Astrocyte (in vitro differentiated cells and primary cell): ENCODE results near the gene GRPEL2. TPM values are rescaled to one million over a fixed set of nuclear protein-coding genes. Genes with fewer than 3 reads are reported as not detected.

Experiments used
- DNase-seq: peaks from one replicate; pipeline ENCODE4 v3.0.0-alpha.2; 2010; ENCODE audit warnings: low read depth
- FAIRE-seq: peaks from 2 replicates; lab custom pipeline; 2011; peaks lifted over from hg19 to GRCh38; lab: Jason Lieb, UNC
- H2AFZ ChIP-seq: 2 replicates; pipeline ENCODE4 v1.6.0; 2012; ENCODE audit warnings: low read depth, low read length, inconsistent platforms
- H3K27ac ChIP-seq: 2 replicates; pipeline ENCODE4 v1.5.1; 2011; ENCODE audit warnings: low read depth, low read length, inconsistent platforms
- H3K27me3 ChIP-seq: 2 replicates; pipeline ENCODE4 v1.6.0; 2011; ENCODE audit warnings: low read length, inconsistent platforms; ENCODE audit not compliant: insufficient read depth
- H3K36me3 ChIP-seq: 2 replicates; pipeline ENCODE4 v1.5.1; 2011; ENCODE audit warnings: low read length, inconsistent platforms; ENCODE audit not compliant: insufficient read depth
- H3K4me1 ChIP-seq: 2 replicates; pipeline ENCODE4 v1.5.1; 2011; ENCODE audit warnings: low read length, inconsistent platforms; ENCODE audit not compliant: insufficient read depth
- H3K4me2 ChIP-seq: 2 replicates; pipeline ENCODE4 v1.6.0; 2012; ENCODE audit warnings: low read length, inconsistent platforms
- H3K4me3 ChIP-seq: 2 replicates; pipeline ENCODE4 v1.5.1; 2011; ENCODE audit warnings: low read depth, mild to moderate bottlenecking, low read length, inconsistent platforms; ENCODE audit not compliant: insufficient read depth
- H3K79me2 ChIP-seq: 2 replicates; pipeline ENCODE4 v1.6.0; 2012; ENCODE audit warnings: mild to moderate bottlenecking, low read length, inconsistent platforms; ENCODE audit not compliant: insufficient read depth
- H3K9ac ChIP-seq: 2 replicates; pipeline ENCODE4 v1.6.0; 2012; ENCODE audit warnings: mild to moderate bottlenecking, low read length, inconsistent platforms
- H3K9me3 ChIP-seq: 2 replicates; pipeline ENCODE4 v1.5.1; 2012; ENCODE audit warnings: low read depth, mild to moderate bottlenecking, low read length, inconsistent platforms; ENCODE audit not compliant: insufficient read depth
- H4K20me1 ChIP-seq: 2 replicates; pipeline ENCODE4 v1.6.0; 2012; ENCODE audit warnings: low read length, inconsistent platforms; ENCODE audit not compliant: insufficient read depth
- H3K27ac Mint-ChIP-seq: one replicate; pipeline ENCODE4 v1.8.0; 2021; ENCODE audit warnings: mild to moderate bottlenecking, mixed read lengths; ENCODE audit not compliant: unreplicated experiment
- H3K27me3 Mint-ChIP-seq: one replicate; pipeline ENCODE4 v1.8.0; 2021; ENCODE audit warnings: low read depth, mixed read lengths; ENCODE audit not compliant: unreplicated experiment
- H3K36me3 Mint-ChIP-seq: one replicate; pipeline ENCODE4 v1.8.0; 2021; ENCODE audit warnings: low read depth, mixed read lengths; ENCODE audit not compliant: unreplicated experiment
- H3K4me1 Mint-ChIP-seq: one replicate; pipeline ENCODE4 v1.8.0; 2021; ENCODE audit warnings: low read depth, mixed read lengths; ENCODE audit not compliant: unreplicated experiment
- H3K4me3 Mint-ChIP-seq: one replicate; pipeline ENCODE4 v1.8.0; 2021; ENCODE audit warnings: mild to moderate bottlenecking, moderate library complexity, mixed read lengths; ENCODE audit not compliant: unreplicated experiment
- H3K9me3 Mint-ChIP-seq: one replicate; pipeline ENCODE4 v1.8.0; 2021; ENCODE audit warnings: mild to moderate bottlenecking, mixed read lengths; ENCODE audit not compliant: unreplicated experiment
- EZH2 ChIP-seq: IDR thresholded peaks from 2 replicates; pipeline ENCODE4 v1.6.1; 2012; ENCODE audit warnings: mild to moderate bottlenecking, low read length, inconsistent platforms; ENCODE audit not compliant: insufficient read depth
- total RNA-seq: library from RNA; stranded (reverse); gene quantifications from 2 replicates; pipeline ENCODE4 v1.2.1, GENCODE V29; 2021
- TF ChIP-seq, protein P1 (sequence below): IDR thresholded peaks from 2 replicates; pipeline ENCODE4 v1.5.1; 2011; ENCODE audit warnings: low read depth, mild to moderate bottlenecking, inconsistent platforms, low read length, moderate library complexity; ENCODE audit not compliant: insufficient read depth

The GRPEL2 gene
- total RNA-seq, 1 donor from 2014 or later = 26.0 TPM

DNA sequence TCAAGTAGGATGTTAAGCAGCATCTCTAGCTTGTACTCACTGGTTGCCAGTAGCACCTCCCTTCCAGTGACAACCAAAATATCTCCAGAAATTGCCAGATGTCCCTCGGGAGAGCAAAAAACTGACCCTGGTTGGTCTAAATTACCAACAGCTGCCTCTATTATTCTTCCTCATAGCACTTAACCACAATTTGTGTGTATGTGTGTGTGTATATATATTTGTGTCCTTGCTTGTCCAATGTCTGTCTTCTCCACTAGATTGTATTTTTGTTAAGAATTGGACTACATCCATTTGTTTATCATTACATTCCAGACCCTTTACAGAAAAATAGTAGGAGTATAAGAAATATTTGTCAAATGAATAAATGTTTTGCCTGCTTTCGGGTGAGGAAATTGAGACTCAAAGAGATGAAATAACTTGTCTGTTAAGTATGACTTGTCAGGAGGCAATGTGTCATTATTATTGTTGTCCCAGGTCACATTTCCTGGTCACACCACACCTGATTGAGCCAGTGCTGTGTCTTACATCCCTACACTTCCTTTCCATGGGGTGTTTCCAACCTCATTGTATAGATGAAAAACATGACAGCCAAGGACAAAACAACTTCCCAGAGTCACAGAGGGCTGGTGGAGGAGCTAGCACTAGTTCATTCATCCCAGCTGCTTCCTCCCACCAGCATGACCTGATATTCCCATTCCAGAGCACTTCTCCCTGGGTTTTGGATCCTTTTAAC lies 11.4 kb upstream of the GRPEL2 start:
- H3K4me3 ChIP-seq = no peak overlapping the region
- no peaks in the 10 kb centered on the region for H3K9me3 ChIP-seq
- Mint-ChIP-seq H3K36me3 (no peaks in the 10 kb centered on the region), H3K27ac (no peak overlapping the region), H3K4me1 (peaks cover 3% of the 10 kb centered on the region), H3K9me3 (no peaks in the 10 kb centered on the region), H3K4me3 (no peak overlapping the region), H3K27me3 (no peaks in the 10 kb centered on the region)
- H3K4me2 ChIP-seq = peak overlapping the region; percentile 24
- H3K79me2 ChIP-seq = no peaks in the 10 kb centered on the region
- no peaks in the 10 kb centered on the region for H3K36me3 ChIP-seq
- DNase-seq = no peak
- H3K4me1 ChIP-seq = peaks cover 5% of the 10 kb centered on the region
- TF ChIP-seq EZH2 = no peak
- TF ChIP-seq, protein P1, sequence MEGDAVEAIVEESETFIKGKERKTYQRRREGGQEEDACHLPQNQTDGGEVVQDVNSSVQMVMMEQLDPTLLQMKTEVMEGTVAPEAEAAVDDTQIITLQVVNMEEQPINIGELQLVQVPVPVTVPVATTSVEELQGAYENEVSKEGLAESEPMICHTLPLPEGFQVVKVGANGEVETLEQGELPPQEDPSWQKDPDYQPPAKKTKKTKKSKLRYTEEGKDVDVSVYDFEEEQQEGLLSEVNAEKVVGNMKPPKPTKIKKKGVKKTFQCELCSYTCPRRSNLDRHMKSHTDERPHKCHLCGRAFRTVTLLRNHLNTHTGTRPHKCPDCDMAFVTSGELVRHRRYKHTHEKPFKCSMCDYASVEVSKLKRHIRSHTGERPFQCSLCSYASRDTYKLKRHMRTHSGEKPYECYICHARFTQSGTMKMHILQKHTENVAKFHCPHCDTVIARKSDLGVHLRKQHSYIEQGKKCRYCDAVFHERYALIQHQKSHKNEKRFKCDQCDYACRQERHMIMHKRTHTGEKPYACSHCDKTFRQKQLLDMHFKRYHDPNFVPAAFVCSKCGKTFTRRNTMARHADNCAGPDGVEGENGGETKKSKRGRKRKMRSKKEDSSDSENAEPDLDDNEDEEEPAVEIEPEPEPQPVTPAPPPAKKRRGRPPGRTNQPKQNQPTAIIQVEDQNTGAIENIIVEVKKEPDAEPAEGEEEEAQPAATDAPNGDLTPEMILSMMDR = no peak
- H3K27ac ChIP-seq = no peak overlapping the region
- H4K20me1 ChIP-seq = no peaks in the 10 kb centered on the region
- no peaks in the 10 kb centered on the region for H3K27me3 ChIP-seq
- no peak for FAIRE-seq
- no peak overlapping the region for H3K9ac ChIP-seq
- no peak overlapping the region for H2AFZ ChIP-seq

DNA sequence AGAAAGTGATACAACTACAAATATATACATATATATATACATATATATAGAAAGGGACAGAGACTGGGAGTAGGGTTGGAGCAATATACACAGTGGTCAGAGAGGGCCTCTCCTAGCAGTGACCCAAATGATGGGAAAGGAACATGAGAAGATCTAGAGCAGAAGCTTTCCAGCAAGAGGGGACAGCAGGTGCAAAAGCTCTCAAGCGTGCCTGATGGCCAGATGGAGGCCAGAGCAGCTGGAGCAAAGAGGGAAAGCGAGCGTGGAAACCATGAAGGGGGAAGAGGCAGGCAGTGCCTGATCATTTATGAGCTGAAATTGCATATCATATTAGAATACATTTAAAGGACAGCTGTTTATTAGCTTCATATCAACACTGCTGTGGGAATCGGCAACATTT lies 7.6 kb upstream of the GRPEL2 start:
- Histone ChIP-seq H2AFZ (no peak overlapping the region), H3K4me2 (no peak overlapping the region), H3K4me3 (no peak overlapping the region), H3K27me3 (no peaks in the 10 kb centered on the region), H3K79me2 (no peaks in the 10 kb centered on the region), H4K20me1 (no peaks in the 10 kb centered on the region), H3K9me3 (no peaks in the 10 kb centered on the region), H3K36me3 (no peaks in the 10 kb centered on the region), H3K9ac (no peak overlapping the region), H3K27ac (no peak overlapping the region), H3K4me1 (peaks cover 5% of the 10 kb centered on the region)
- no peaks in the 10 kb centered on the region for H3K36me3 Mint-ChIP-seq
- DNase-seq = no peak
- no peaks in the 10 kb centered on the region for H3K27me3 Mint-ChIP-seq
- peaks cover 3% of the 10 kb centered on the region for H3K4me1 Mint-ChIP-seq
- TF ChIP-seq, protein P1 = no peak
- H3K4me3 Mint-ChIP-seq = no peak overlapping the region
- FAIRE-seq = no peak
- no peaks in the 10 kb centered on the region for H3K9me3 Mint-ChIP-seq
- H3K27ac Mint-ChIP-seq = no peak overlapping the region

DNA sequence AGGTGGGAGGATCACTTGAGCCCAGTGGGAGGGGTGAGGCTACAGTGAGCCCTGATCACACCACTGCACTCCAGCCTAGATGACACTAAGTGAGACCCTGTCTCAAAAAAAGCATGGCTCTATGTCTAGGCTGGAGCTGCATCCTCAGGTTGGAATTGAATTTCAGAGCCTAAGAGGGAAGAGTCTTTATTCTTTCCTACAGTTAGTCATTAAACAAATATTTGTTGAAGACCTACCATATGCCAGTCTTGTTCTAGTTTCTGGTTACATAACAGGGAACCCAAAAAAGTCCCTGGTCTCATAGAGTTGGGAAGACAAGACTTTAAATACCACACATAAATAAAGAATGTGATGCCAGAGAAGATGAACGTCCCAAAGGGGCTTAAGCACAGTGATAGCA lies 6.9 kb upstream of the GRPEL2 start:
- DNase-seq (no peak), FAIRE-seq (no peak)
- Histone ChIP-seq H3K79me2 (no peaks in the 10 kb centered on the region), H3K4me3 (no peak overlapping the region), H3K9me3 (no peaks in the 10 kb centered on the region), H3K36me3 (no peaks in the 10 kb centered on the region), H3K4me2 (no peak overlapping the region), H3K4me1 (peaks cover 5% of the 10 kb centered on the region), H4K20me1 (no peaks in the 10 kb centered on the region), H3K27ac (no peak overlapping the region), H3K9ac (no peak overlapping the region), H3K27me3 (no peaks in the 10 kb centered on the region), H2AFZ (no peak overlapping the region)
- no peaks in the 10 kb centered on the region for H3K9me3 Mint-ChIP-seq
- no peaks in the 10 kb centered on the region for H3K36me3 Mint-ChIP-seq
- H3K4me3 Mint-ChIP-seq = no peak overlapping the region
- H3K27me3 Mint-ChIP-seq = no peaks in the 10 kb centered on the region
- H3K4me1 Mint-ChIP-seq = peaks cover 3% of the 10 kb centered on the region
- TF ChIP-seq EZH2 = no peak
- TF ChIP-seq, protein P1 = no peak
- no peak overlapping the region for H3K27ac Mint-ChIP-seq
